CD4-positive, alpha-beta T cell (primary cell): ENCODE measurements around the gene SLC16A1. TPM values are rescaled to one million over a fixed set of nuclear protein-coding genes. Genes with fewer than 3 reads are reported as not detected.

Experiments
- ATAC-seq: fragments of 200-7000 bp; cut with Tn5 transposase; one replicate; pipeline ENCODE4 v1.10.0; 2022; ENCODE audit warnings: mild to moderate bottlenecking; ENCODE audit not compliant: poor library complexity
- CTCF ChIA-PET: fragments of 350-600 bp; sonication (Branson Sonifier 250); formaldehyde crosslinking; loops from one replicate; lab custom pipeline; 2021; ENCODE audit warnings: antibody characterized with exemption, inconsistent platforms; lab: Charles Lee
- POLR2A ChIA-PET: fragments of 350-600 bp; sonication (Branson Sonifier 250); formaldehyde crosslinking; loops from one replicate; lab custom pipeline; 2021; ENCODE audit warnings: antibody characterized with exemption, inconsistent platforms; lab: Charles Lee
- DNase-seq, 14 experiments: peaks; one replicate each; pipeline ENCODE4 v3.0.0-alpha.2; 2013 to 2020; ENCODE audit warnings: mixed read lengths in 2 of 14
- H3K27ac ChIP-seq, 2 donors: one replicate each; pipeline versions ENCODE4 v1.5.1 to v1.7.0; 2013; ENCODE audit warnings: low read length in 2 of 2, low read depth in 1 of 2, mild to moderate bottlenecking in 1 of 2
- H3K27me3 ChIP-seq, 2 experiments: 1 replicate in 1 of 2; 2 replicates in 1 of 2; pipeline versions ENCODE4 v1.6.1 to v1.7.0; 2013; ENCODE audit warnings: low read length in 2 of 2, control low read depth in 1 of 2, mild to moderate bottlenecking in 1 of 2, moderate library complexity in 1 of 2; ENCODE audit not compliant: insufficient read depth in 2 of 2, control insufficient read depth in 1 of 2
- H3K36me3 ChIP-seq: one replicate; pipeline ENCODE4 v1.6.1; 2013; ENCODE audit warnings: low read length, control low read depth; ENCODE audit not compliant: insufficient read depth
- H3K4me1 ChIP-seq: one replicate; pipeline ENCODE4 v1.6.1; 2013; ENCODE audit warnings: low read length, control low read depth; ENCODE audit not compliant: insufficient read depth
- H3K4me3 ChIP-seq: one replicate; pipeline ENCODE4 v1.5.1; 2013; ENCODE audit warnings: mild to moderate bottlenecking, low read length, moderate library complexity
- H3K9me3 ChIP-seq, 2 experiments: 1 replicate in 1 of 2; 2 replicates in 1 of 2; pipeline versions ENCODE4 v1.6.1 to v1.7.0; 2013; ENCODE audit warnings: low read length in 2 of 2, mild to moderate bottlenecking in 2 of 2, control low read depth in 1 of 2, moderate library complexity in 1 of 2; ENCODE audit not compliant: control insufficient read depth in 1 of 2, insufficient read depth in 1 of 2
- H3K27ac Mint-ChIP-seq: one replicate; pipeline ENCODE4 v1.8.0; 2020; ENCODE audit warnings: mixed read lengths
- H3K27me3 Mint-ChIP-seq: one replicate; pipeline ENCODE4 v1.8.0; 2021; ENCODE audit warnings: mixed read lengths
- H3K36me3 Mint-ChIP-seq: one replicate; pipeline ENCODE4 v1.8.0; 2021; ENCODE audit warnings: low read depth, mixed read lengths
- H3K4me1 Mint-ChIP-seq: one replicate; pipeline ENCODE4 v1.8.0; 2021; ENCODE audit warnings: low read depth, mixed read lengths
- H3K4me3 Mint-ChIP-seq: one replicate; pipeline ENCODE4 v1.8.0; 2020; ENCODE audit warnings: mild to moderate bottlenecking, mixed read lengths
- H3K9me3 Mint-ChIP-seq: one replicate; pipeline ENCODE4 v1.8.0; 2020; ENCODE audit warnings: mixed read lengths
- CTCF ChIP-seq: fragments of 200-600 bp; IDR thresholded peaks from one replicate; pipeline ENCODE4 v1.8.0; 2022; ENCODE audit warnings: antibody characterized with exemption, mild to moderate bottlenecking
- intact Hi-C, 2 experiments: fragments of 100-400 bp; cut with DNase I in 1 of 2; cut with micrococcal nuclease in 1 of 2; formaldehyde crosslinking; loops; one replicate each; pipeline versions ENCODE4 v1.15.1 to v1.9.0; 2023 to 2025; cut with DNase I, micrococcal nuclease
- total RNA-seq, 174 experiments: library from RNA in 2 of 174; stranded (reverse) in 2 of 174; gene quantifications; one replicate each; pipeline ENCODE4 v1.2.3 and lab custom pipeline; 2021 to 2026

The SLC16A1 gene
- total RNA-seq, 2 experiments from 2014 or later = 22.9 to 26.6 TPM

- Histone ChIP-seq H3K27ac (no peak overlapping the region), H3K27me3 (no peaks in the 10 kb centered on the region), H3K4me1 (no peaks in the 10 kb centered on the region), H3K9me3 (no peaks in the 10 kb centered on the region), H3K4me3 (no peak overlapping the region), H3K36me3 (no peaks in the 10 kb centered on the region)
- ATAC-seq = no peak
- Mint-ChIP-seq H3K4me1 (peaks cover 25% of the 10 kb centered on the region), H3K36me3 (no peaks in the 10 kb centered on the region), H3K9me3 (no peaks in the 10 kb centered on the region), H3K27ac (no peak overlapping the region), H3K27me3 (no peaks in the 10 kb centered on the region), H3K4me3 (no peak overlapping the region)
- DNase-seq = no peak
- POLR2A ChIA-PET = no interaction called here
- CTCF ChIA-PET = interaction anchor here (0.7 to 0.9 kb wide), 2 partner anchors 9 to 36 kb away, joined by 3 read pairs; no protein-coding TSS in a partner anchor
- no peak for TF ChIP-seq CTCF
- intact Hi-C loops = no loop called here
Measured at GRCh38 chr1:112933820-112934571, 22.0 kb downstream of the SLC16A1 start.

- H3K4me1 ChIP-seq = no peaks in the 10 kb centered on the region
- Mint-ChIP-seq H3K27ac (no peak overlapping the region), H3K4me1 (no peaks in the 10 kb centered on the region), H3K9me3 (no peaks in the 10 kb centered on the region), H3K4me3 (no peak overlapping the region), H3K36me3 (peaks cover 29% of the 10 kb centered on the region), H3K27me3 (no peaks in the 10 kb centered on the region)
- H3K4me3 ChIP-seq = no peak overlapping the region
- ATAC-seq (no peak), DNase-seq (no peak)
- H3K36me3 ChIP-seq = no peaks in the 10 kb centered on the region
- H3K27me3 ChIP-seq = no peaks in the 10 kb centered on the region
- no peak for TF ChIP-seq CTCF
- no peaks in the 10 kb centered on the region for H3K9me3 ChIP-seq
- no peak overlapping the region for H3K27ac ChIP-seq
- POLR2A ChIA-PET = no interaction called here
- CTCF ChIA-PET = interaction anchor here (1.4 kb wide), 1 partner anchor 143 kb away, joined by 3 read pairs; the partner anchor contains the start of gene LRIG2
- intact Hi-C loops = no loop called here
Measured at GRCh38 chr1:112929979-112930378, 26.0 kb downstream of the SLC16A1 start.

GRCh38 chr1:112927462-112927990 is 28.5 kb downstream of the SLC16A1 start:
- POLR2A ChIA-PET = no interaction called here
- no peak overlapping the region for H3K27ac Mint-ChIP-seq
- H3K36me3 Mint-ChIP-seq = peaks cover 45% of the 10 kb centered on the region
- Histone ChIP-seq H3K4me1 (no peaks in the 10 kb centered on the region), H3K27ac (no peak overlapping the region), H3K27me3 (no peaks in the 10 kb centered on the region), H3K9me3 (no peaks in the 10 kb centered on the region), H3K4me3 (no peak overlapping the region), H3K36me3 (peaks cover 5% of the 10 kb centered on the region)
- H3K9me3 Mint-ChIP-seq = no peaks in the 10 kb centered on the region
- no peak overlapping the region for H3K4me3 Mint-ChIP-seq
- H3K27me3 Mint-ChIP-seq = no peaks in the 10 kb centered on the region
- H3K4me1 Mint-ChIP-seq = no peaks in the 10 kb centered on the region
- intact Hi-C loops = no loop called here
- DNase-seq (no peak), ATAC-seq (no peak)
- CTCF ChIA-PET = no interaction called here
- no peak for TF ChIP-seq CTCF
